Omental fat pad (tissue), 4 donors: ENCODE measurements around the gene RRP8. TPM values are rescaled to one million over a fixed set of nuclear protein-coding genes. Genes with fewer than 3 reads are reported as not detected.

ENCODE experiments used
- ATAC-seq: fragments of 150-250 bp; one replicate; pipeline ENCODE4 v1.9.1; 2016; ENCODE audit warnings: mild to moderate bottlenecking, moderate library complexity; ENCODE audit not compliant: low FRiP score
- DNase-seq: peaks from one replicate; pipeline ENCODE4 v3.0.0-alpha.2; 2019; ENCODE audit warnings: low spot score
- CTCF ChIP-seq, 3 donors: fragments of 450-650 bp; IDR thresholded peaks; one replicate each; pipeline ENCODE4 v1.5.1; 2016 to 2017; ENCODE audit warnings: antibody characterized with exemption in 3 of 3, mild to moderate bottlenecking in 3 of 3, moderate library complexity in 2 of 3
- total RNA-seq, 4 donors: library from RNA; depleted of rRNA; stranded (reverse); fragments of >200 nt; gene quantifications; one replicate each; pipeline ENCODE4 v1.1.0, GENCODE V29; 2016

The RRP8 gene
- total RNA-seq, 4 donors from 2014 or later, result 16.9 to 30.4 (median 19.3) TPM

- TF ChIP-seq CTCF (IDR thresholded peaks at IDR 0.05), result no peak
- ATAC-seq (no peak), DNase-seq (no peak)
Measured at GRCh38 chr11:6587360-6587953, 16.0 kb downstream of the RRP8 start.

- ATAC-seq (no peak), DNase-seq (no peak)
- TF ChIP-seq CTCF (IDR thresholded peaks at IDR 0.05), result no peak
Measured at GRCh38 chr11:6586434-6587359, 16.7 kb downstream of the RRP8 start.

GRCh38 chr11:6584528-6584927, 18.9 kb downstream of the RRP8 start:
- ATAC-seq (no peak), DNase-seq (no peak)
- TF ChIP-seq CTCF (IDR thresholded peaks at IDR 0.05), result no peak

- ATAC-seq (no peak), DNase-seq (no peak)
- no peak for TF ChIP-seq CTCF (IDR thresholded peaks at IDR 0.05)
Measured at GRCh38 chr11:6583584-6583983, 19.8 kb downstream of the RRP8 start.

GRCh38 chr11:6579681-6580080, 23.7 kb downstream of the RRP8 start:
- DNase-seq, result no peak
- ATAC-seq, result no peak
- TF ChIP-seq CTCF (IDR thresholded peaks at IDR 0.05), result no peak

GRCh38 chr11:6578134-6578533, 25.3 kb downstream of the RRP8 start:
- TF ChIP-seq CTCF (IDR thresholded peaks at IDR 0.05), result no peak
- no peak for ATAC-seq
- no peak for DNase-seq
